K562 (cell line): ENCODE measurements around the gene COL5A1. TPM values are rescaled to one million over a fixed set of nuclear protein-coding genes. Genes with fewer than 3 reads are reported as not detected.

ENCODE experiments used
- ATAC-seq: fragments of 200-7000 bp; cut with Tn5 transposase; 3 replicates; pipeline ENCODE4 v1.9.1; 2020; ENCODE audit warnings: moderate library complexity
- BruUV-seq: library from RNA; stranded (reverse); fragments of 400-500 nt; replicated peaks from 2 replicates; lab custom pipeline; 2021; lab: Mats Ljungman, UMichigan
- CTCF ChIA-PET: fragments of 300-600 bp; formaldehyde crosslinking; extraction: SDS; loops from one replicate; lab custom pipeline; 2021; ENCODE audit warnings: low intra/inter-chr PET ratio; lab: Yijun Ruan, JAX
- POLR2A ChIA-PET: fragments of 300-600, 350-650 bp; sonication (Branson Sonifier 250); formaldehyde crosslinking; extraction: SDS; loops from one replicate; lab custom pipeline; 2021; ENCODE audit warnings: antibody characterized with exemption, inconsistent platforms; lab: Yijun Ruan, JAX
- DNase-seq, 4 experiments: peaks; one replicate each; pipeline versions ENCODE4 v3.0.0 to v3.0.0-alpha.2; 2011 to 2018; ENCODE audit warnings: low spot score in 3 of 4, mixed read lengths in 3 of 4; ENCODE audit errors: extremely low read depth in 1 of 4
- FAIRE-seq: peaks from 2 replicates; lab custom pipeline; 2011; peaks lifted over from hg19 to GRCh38; lab: Jason Lieb, UNC
- H2AFZ ChIP-seq: 2 replicates; pipeline ENCODE4 v1.6.0; 2011; ENCODE audit warnings: low read depth, low read length, control low read depth, inconsistent platforms
- H3K27ac ChIP-seq: fragments of 200-600 bp; 3 replicates; pipeline ENCODE4 v1.8.0; 2011; ENCODE audit warnings: low read depth, mild to moderate bottlenecking, control low read depth, inconsistent platforms, low read length, moderate library complexity, mixed read lengths; ENCODE audit errors: extremely low read depth
- H3K27me3 ChIP-seq, 2 experiments: fragments of 300-600 bp in 1 of 2; 2 replicates in 1 of 2; 3 replicates in 1 of 2; pipeline versions ENCODE4 v1.6.0 to v1.8.0; 2011; ENCODE audit warnings: inconsistent platforms in 2 of 2, low read length in 2 of 2, mild to moderate bottlenecking in 1 of 2, mixed read lengths in 1 of 2, moderate library complexity in 1 of 2; ENCODE audit not compliant: control insufficient read depth in 2 of 2, insufficient read depth in 2 of 2
- H3K36me3 ChIP-seq: fragments of 300-600 bp; 3 replicates; pipeline ENCODE4 v1.8.0; 2011; ENCODE audit warnings: mild to moderate bottlenecking, low read length, inconsistent platforms; ENCODE audit not compliant: control insufficient read depth, insufficient read depth
- H3K4me1 ChIP-seq, 2 experiments: fragments of 200-600 bp in 1 of 2; replicated peaks in 1 of 2; 2 replicates in 1 of 2; 3 replicates in 1 of 2; pipeline versions ENCODE4 v1.5.1 to v1.8.0; 2011; ENCODE audit warnings: inconsistent platforms in 2 of 2, low read length in 2 of 2, mild to moderate bottlenecking in 1 of 2, mixed read lengths in 1 of 2, moderate library complexity in 1 of 2; ENCODE audit not compliant: control insufficient read depth in 2 of 2, insufficient read depth in 2 of 2
- H3K4me2 ChIP-seq: 2 replicates; pipeline ENCODE4 v1.6.1; 2011; ENCODE audit warnings: low read length, control low read depth, inconsistent platforms, mixed read lengths; ENCODE audit not compliant: insufficient read depth
- H3K4me3 ChIP-seq: fragments of 200-600 bp; sonication (generic), shearing (Covaris generic); 2 replicates; pipeline ENCODE4 v1.5.1; 2016; ENCODE audit warnings: control low read depth, inconsistent platforms
- H3K79me2 ChIP-seq: fragments of 200-600 bp; 3 replicates; pipeline ENCODE4 v1.8.0; 2011; ENCODE audit warnings: low read length, inconsistent platforms; ENCODE audit not compliant: control insufficient read depth, insufficient read depth
- H3K9ac ChIP-seq, 2 experiments: 2 replicates each; pipeline versions ENCODE4 v1.6.0 to v1.6.1; 2011; ENCODE audit warnings: low read depth in 2 of 2, low read length in 2 of 2, control low read depth in 1 of 2, inconsistent platforms in 1 of 2, mild to moderate bottlenecking in 1 of 2, mixed read lengths in 1 of 2; ENCODE audit not compliant: insufficient read depth in 1 of 2
- H3K9me1 ChIP-seq: one replicate; pipeline ENCODE4 v1.6.0; 2011; ENCODE audit warnings: inconsistent platforms, mild to moderate bottlenecking, low read length, moderate library complexity; ENCODE audit not compliant: control insufficient read depth, insufficient read depth
- H3K9me3 ChIP-seq: replicated peaks from 2 replicates; pipeline ENCODE4 v1.5.1; 2011; ENCODE audit warnings: low read depth, low read length, inconsistent platforms; ENCODE audit not compliant: control insufficient read depth, insufficient read depth
- H4K20me1 ChIP-seq: replicated peaks from 2 replicates; pipeline ENCODE4 v1.6.1; 2011; ENCODE audit warnings: low read length, inconsistent platforms, mixed read lengths; ENCODE audit not compliant: control insufficient read depth, insufficient read depth
- CAMTA2 ChIP-seq: fragments of 250-450 bp; sonication (Bioruptor Pico); conservative IDR thresholded peaks from 2 replicates; pipeline ENCODE4 v1.5.1; 2022
- ELK3 ChIP-seq: fragments of 450-650 bp; formaldehyde crosslinking; IDR thresholded peaks from 2 replicates; pipeline ENCODE4 v1.4.0; 2020; ENCODE audit warnings: mild to moderate bottlenecking
- HLTF ChIP-seq: fragments of 450-650 bp; IDR thresholded peaks from 2 replicates; pipeline ENCODE4 v1.6.1; 2016
- ILF3 ChIP-seq: fragments of 450-650 bp; IDR thresholded peaks from 2 replicates; pipeline ENCODE4 v1.6.1; 2018; ENCODE audit warnings: antibody characterized with exemption, mild to moderate bottlenecking, moderate library complexity, borderline replicate concordance
- KLF1 ChIP-seq: fragments of 450-650 bp; IDR thresholded peaks from 2 replicates; pipeline ENCODE4 v1.6.1; 2016; ENCODE audit warnings: missing genetic modification characterization, missing compliant biosample characterization
- POLR2B ChIP-seq: fragments of 450-650 bp; IDR thresholded peaks from 2 replicates; pipeline ENCODE4 v1.6.1; 2018; ENCODE audit warnings: low read depth; ENCODE audit not compliant: partially characterized antibody
- THRA ChIP-seq: fragments of 450-650 bp; IDR thresholded peaks from 2 replicates; pipeline ENCODE4 v1.6.1; 2017; ENCODE audit warnings: mild to moderate bottlenecking, moderate library complexity
- U2AF1 ChIP-seq: fragments of 200-400 bp; formaldehyde crosslinking; optimal IDR thresholded peaks from 2 replicates; pipeline ENCODE3; 2017; ENCODE audit warnings: mild to moderate bottlenecking, low read depth, low read length, moderate library complexity
- ZNF445 ChIP-seq: fragments of 250-450 bp; sonication (Bioruptor Pico); IDR thresholded peaks from 2 replicates; pipeline ENCODE4 v1.4.0; 2020; ENCODE audit warnings: low read depth, mild to moderate bottlenecking, moderate library complexity
- ZNF589 ChIP-seq: fragments of 200-800 bp; sonication (Bioruptor generic); IDR thresholded peaks from 2 replicates; pipeline ENCODE4 v1.6.1; 2016; ENCODE audit warnings: low read depth, missing genetic modification characterization, missing compliant biosample characterization
- ZNF77 ChIP-seq: fragments of 250-450 bp; sonication (Bioruptor Pico); IDR thresholded peaks from 2 replicates; pipeline ENCODE4 v1.5.0; 2020
- WGBS: fragments of 100-300 bp; shearing (Covaris generic); methylation state at CpG from one replicate; pipeline ENCODE4 v1.1.6; 2016; ENCODE audit warnings: low coverage, mixed read lengths; ENCODE audit not compliant: insufficient coverage; ENCODE audit errors: missing lambda C conversion rate; 5-methylcytosine and 5-hydroxymethylcytosine counted together
- in situ Hi-C: fragments of 300-500 bp; cut with MboI; formaldehyde crosslinking; loops from 4 replicates; pipeline ENCODE4 v1.15.0; 2018; ENCODE audit warnings: inconsistent platforms, mixed read lengths
- intact Hi-C: fragments of 100-400 bp; cut with micrococcal nuclease; formaldehyde crosslinking; loops from 2 replicates; pipeline ENCODE4 v1.14.2; 2022
- polyA plus RNA-seq, 8 experiments: library from polyadenylated mRNA; depleted of rRNA in 4 of 8; stranded (reverse) in 5 of 8; unstranded in 3 of 8; fragments of >200 nt; fragmentation: Nextera tagmentation in 2 of 8; fragmentation: Illumina TruSeq in 1 of 8; extraction: Ambion mirVana in 2 of 8; extraction: Trizol in 1 of 8; gene quantifications; 2 replicates each; pipeline versions ENCODE4 v1.2.1 to v1.2.3, GENCODE V29; 2011 to 2014; ENCODE audit warnings: inconsistent platforms in 1 of 8, missing spikeins in 1 of 8
- total RNA-seq, 7 experiments: library from RNA; depleted of rRNA in 6 of 7; stranded (reverse); fragments of >200 nt in 6 of 7; fragmentation: Illumina TruSeq in 2 of 7; extraction: Trizol in 2 of 7; gene quantifications; 2 replicates each; pipeline versions ENCODE4 v1.2.1 to v1.2.3, GENCODE V29; 2011 to 2021; ENCODE audit warnings: low replicate concordance in 1 of 7

COL5A1 gene
- total and polyA plus RNA-seq, 9 of the 15 experiments (the other 6 are each of a cell fraction or from before 2014, with no cell fraction given) = under 0.01 to 0.13 (median 0.04) TPM; not detected in 6

- DNase-seq (no peak), FAIRE-seq (no peak), ATAC-seq (no peak)
- CTCF ChIA-PET = no interaction called here
- WGBS = 2% methylated on average over 12 of the region's 12 CpGs
- no peak for TF ChIP-seq ZNF445 (CRISPR knock-in tag)
- Histone ChIP-seq H3K27ac (no peak overlapping the region), H3K4me2 (no peak overlapping the region), H3K4me3 (no peak overlapping the region), H3K9ac (no peak overlapping the region), H3K79me2 (no peaks in the 10 kb centered on the region), H3K9me3 (no peaks in the 10 kb centered on the region), H4K20me1 (no peaks in the 10 kb centered on the region), H3K4me1 (no peaks in the 10 kb centered on the region; a peak in 1 of 5 replicates), H3K9me1 (no peaks in the 10 kb centered on the region), H3K27me3 (peaks cover 11 to 30% of the 10 kb centered on the region in 2 experiments; a peak in 3 of 5 replicates), H3K36me3 (no peaks in the 10 kb centered on the region), H2AFZ (no peak overlapping the region)
- POLR2A ChIA-PET = no interaction called here
- BruUV-seq = no TSS peak
- in situ Hi-C loops (no loop called here), intact Hi-C loops (no loop called here)
Observed at GRCh38 chr9:134604834-134605233, 36.8 kb upstream of the COL5A1 start.

- Histone ChIP-seq H2AFZ (no peak overlapping the region), H3K36me3 (no peaks in the 10 kb centered on the region), H3K9me1 (no peaks in the 10 kb centered on the region), H3K27ac (no peak overlapping the region), H4K20me1 (no peaks in the 10 kb centered on the region), H3K9me3 (no peaks in the 10 kb centered on the region), H3K4me1 (no peaks in the 10 kb centered on the region; a peak in 1 of 5 replicates), H3K9ac (no peak overlapping the region), H3K4me2 (no peak overlapping the region), H3K79me2 (no peaks in the 10 kb centered on the region), H3K4me3 (no peak overlapping the region), H3K27me3 (peaks cover 11 to 30% of the 10 kb centered on the region in 2 experiments; a peak in 3 of 5 replicates)
- FAIRE-seq (no peak), DNase-seq (no peak), ATAC-seq (no peak)
- POLR2A ChIA-PET = interaction anchor here (0.6 kb wide), 1 partner anchor 14 kb away, joined by 3 read pairs; no protein-coding TSS in a partner anchor
- TF ChIP-seq ZNF589 (CRISPR knock-in tag) (no peak), ILF3 (no peak), POLR2B (no peak), HLTF (no peak), CAMTA2 (CRISPR knock-in tag) (no peak), ELK3 (no peak), U2AF1 (no peak), THRA (no peak), KLF1 (tag) (no peak), ZNF77 (CRISPR knock-in tag) (no peak)
- WGBS = 0% methylated on average over 7 of the region's 8 CpGs
- in situ Hi-C loops (no loop called here), intact Hi-C loops (no loop called here)
- CTCF ChIA-PET = no interaction called here
- no TSS peak for BruUV-seq
Observed at GRCh38 chr9:134605351-134605965, 36.1 kb upstream of the COL5A1 start.
